Activated CD4-positive, alpha-beta T cell treated with anti-CD3 and anti-CD28 coated beads, Interleukin-2, Interleukin-6, amounts not matched to agents 100 ng/mL and 50 ng/mL, durations not matched to agents 16 hours and 8 hours (primary cell): Measurements from ENCODE around the gene CENPP.

Source experiments
- DNase-seq: peaks from one replicate; pipeline ENCODE4 v3.0.0-alpha.2; 2020

Gene CENPP

DNA sequence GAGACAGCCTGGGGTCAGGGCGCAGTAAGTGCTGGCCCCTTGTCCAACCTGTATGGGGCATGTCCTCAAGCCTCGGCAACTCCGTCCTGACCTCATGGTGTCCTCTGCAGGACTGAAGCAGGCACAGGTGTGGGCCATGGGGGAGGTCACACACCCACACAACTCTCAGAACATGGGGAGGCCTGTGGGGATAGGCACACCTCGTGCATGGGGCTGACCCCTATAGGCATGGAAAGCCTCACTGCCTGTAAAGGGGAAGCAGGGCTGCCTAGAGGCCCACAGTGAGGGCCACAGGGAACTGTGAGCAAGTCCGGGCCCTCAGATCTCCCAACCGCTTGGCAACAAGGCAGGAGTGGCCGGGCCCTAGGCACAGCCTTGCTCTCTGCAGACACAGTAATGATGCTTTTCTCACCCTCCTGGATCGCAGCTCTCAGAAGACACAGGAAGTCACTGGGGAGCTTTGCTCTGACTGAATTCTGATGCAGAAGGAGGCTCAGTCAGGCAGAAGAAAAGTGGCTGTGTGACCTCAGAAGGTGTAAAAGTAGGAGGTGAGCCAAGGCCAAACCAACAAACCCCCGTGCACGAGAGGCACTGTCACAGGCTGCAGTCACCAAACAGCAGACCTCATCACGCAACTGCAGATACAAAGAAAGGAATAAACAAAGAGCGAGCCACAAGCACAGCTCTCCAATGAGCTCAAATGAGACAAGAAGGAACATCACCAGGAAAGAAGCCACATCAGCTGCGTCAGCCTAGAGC is 338.8 kb downstream of the CENPP start:
- peak; percentile 50 for DNase-seq

DNA sequence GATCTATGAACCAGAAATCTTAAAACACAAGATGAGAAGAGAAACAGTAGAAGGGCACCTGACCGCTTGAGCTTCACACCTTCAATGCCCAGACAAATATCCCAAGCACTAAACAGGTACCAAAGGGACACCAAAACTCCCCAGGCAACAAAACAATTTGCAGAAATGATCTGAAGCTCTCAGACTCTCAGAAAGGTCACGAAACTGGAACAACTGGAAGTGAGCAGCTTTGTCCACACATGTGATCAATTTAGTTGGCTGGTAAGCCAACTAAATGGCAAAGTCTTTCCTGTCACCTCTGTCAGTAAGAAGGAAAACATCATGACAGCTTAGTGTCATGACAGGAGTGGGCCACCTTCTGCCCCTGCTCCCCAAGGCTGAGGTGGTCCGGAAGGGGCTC is 340.1 kb downstream of the CENPP start:
- no peak for DNase-seq

DNA sequence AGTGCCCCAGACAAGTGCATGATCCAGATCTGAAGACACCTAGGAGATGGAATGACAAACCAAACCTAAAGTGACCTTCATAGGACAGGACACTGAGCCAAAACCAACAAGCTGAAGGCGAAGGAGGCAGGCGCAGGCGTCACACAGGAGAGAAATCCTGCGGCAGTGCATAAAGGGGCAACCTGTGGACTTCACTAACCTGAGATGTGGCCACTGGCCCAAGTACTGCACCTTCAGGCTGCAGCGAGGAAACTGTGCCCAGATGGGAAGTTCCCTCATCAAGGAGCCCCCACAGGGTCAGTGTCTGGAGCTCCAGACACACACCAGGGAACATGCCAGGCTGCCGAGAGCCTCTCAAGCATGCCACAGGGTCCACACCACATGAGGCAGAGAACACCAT is 340.5 kb downstream of the CENPP start:
- DNase-seq, result no peak

DNA sequence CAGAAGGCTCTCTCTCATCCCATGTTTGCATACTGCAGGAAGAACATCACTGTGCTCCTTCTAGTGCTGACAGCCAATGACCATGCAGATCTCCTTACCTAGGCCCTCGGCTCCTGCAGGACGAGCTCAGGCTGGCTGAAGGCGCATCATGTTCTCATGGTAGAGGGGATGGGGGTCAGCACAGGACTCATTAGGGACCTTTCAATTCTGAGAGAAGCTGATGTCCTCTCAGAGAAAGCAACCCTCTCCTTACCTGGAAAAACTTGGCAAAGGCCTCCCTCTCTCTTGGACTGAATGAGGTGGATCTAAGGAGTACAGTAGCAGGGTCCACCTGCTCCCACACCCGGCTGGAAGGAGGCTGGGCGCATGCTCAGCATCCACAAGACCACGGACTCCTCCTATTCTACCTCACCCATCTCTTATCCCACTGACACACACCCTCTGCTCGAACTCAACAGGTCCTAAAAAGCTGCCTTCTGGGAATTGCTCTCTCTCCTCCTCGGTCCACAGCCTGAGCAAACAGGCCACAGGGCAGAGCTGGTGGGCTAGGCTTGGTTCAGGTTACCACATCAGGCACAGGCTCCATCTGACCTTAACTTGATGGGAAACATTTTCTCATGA is 341.3 kb downstream of the CENPP start:
- DNase-seq, result no peak

DNA sequence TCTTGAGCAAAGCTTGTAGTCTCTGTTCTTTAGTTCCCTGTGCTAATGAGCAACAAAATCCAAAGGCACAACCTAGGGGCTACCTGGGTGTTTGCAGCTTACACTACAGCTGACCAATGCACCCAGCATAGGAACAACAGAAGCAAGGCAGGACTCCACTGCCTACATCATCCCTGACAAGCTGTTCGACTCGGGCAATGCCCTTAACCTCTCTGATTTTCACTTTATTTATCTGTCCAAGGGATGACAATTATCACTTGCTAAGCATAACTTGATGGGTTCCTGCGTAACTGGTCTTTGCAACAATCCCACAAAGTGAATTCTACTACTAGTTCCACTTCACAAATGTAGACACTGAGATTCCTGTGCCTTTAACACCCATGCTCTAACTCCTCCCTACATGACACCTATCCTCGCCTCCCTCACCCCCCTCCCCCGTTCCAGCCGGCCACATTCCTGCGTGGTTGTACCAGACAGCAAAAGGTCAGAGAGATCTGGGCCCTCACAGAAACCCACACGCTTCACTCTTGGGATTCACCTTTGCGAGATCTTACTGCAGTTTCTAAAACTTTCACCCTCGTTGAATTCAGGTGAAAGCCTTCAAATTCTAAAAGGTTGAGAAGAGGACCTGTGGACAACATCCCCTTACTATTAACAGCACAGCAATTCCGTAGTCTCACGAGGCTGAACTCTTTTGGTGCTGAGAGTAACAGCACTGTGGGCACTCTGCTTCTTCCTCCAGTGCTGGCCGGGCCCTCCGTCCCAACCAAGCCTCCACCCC is 343.2 kb downstream of the CENPP start:
- DNase-seq, result peak; percentile 50

DNA sequence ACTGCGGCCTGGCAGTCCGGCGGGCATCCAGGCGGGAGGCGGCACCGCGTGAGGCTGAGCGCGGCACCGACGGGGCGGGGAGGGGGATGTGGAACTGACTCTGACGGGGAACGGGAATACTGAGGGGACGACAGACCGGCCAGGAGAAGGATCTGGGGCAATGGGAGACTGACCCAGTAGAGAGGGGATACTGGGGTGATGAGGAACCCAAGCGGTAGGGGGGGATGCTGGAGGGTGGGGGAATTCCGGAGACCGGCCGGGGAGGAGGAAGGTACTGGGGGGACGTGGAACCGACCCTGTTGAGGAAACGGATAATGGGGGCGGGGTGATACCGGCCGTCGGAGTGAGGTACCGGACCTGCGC is 343.8 kb downstream of the CENPP start:
- peak; percentile 38 for DNase-seq
